PFSK-1 (cell line): ENCODE results near the gene PCNT.

Experiments
- FOXP2 ChIP-seq: optimal IDR thresholded peaks from 2 replicates; pipeline ENCODE3; 2011; ENCODE audit warnings: borderline replicate concordance, control low read depth, inconsistent platforms; ENCODE audit not compliant: insufficient read depth; ENCODE audit errors: extremely low read length, extremely low read depth
- POLR2AphosphoS5 ChIP-seq: IDR thresholded peaks from 2 replicates; pipeline ENCODE4 v1.6.1; 2012; ENCODE audit warnings: low read depth, mild to moderate bottlenecking, control low read depth, low read length, moderate library complexity
- SIN3A ChIP-seq: IDR thresholded peaks from 2 replicates; pipeline ENCODE4 v1.6.1; 2012; ENCODE audit warnings: mild to moderate bottlenecking, low read length, moderate library complexity, borderline replicate concordance; ENCODE audit not compliant: insufficient read depth
- TAF1 ChIP-seq: IDR thresholded peaks from 2 replicates; pipeline ENCODE4 v1.6.1; 2012; ENCODE audit warnings: low read length, control low read depth, borderline replicate concordance; ENCODE audit not compliant: insufficient read depth
- TF ChIP-seq, protein P1 (sequence below), 2 experiments: IDR thresholded peaks; 2 replicates each; pipeline versions ENCODE4 v1.6.1 to v1.8.0; 2011 to 2012; ENCODE audit warnings: low read depth in 2 of 2, low read length in 2 of 2, control low read depth in 1 of 2, inconsistent platforms in 1 of 2, mild to moderate bottlenecking in 1 of 2, moderate library complexity in 1 of 2; ENCODE audit not compliant: insufficient read depth in 1 of 2

The PCNT gene

DNA sequence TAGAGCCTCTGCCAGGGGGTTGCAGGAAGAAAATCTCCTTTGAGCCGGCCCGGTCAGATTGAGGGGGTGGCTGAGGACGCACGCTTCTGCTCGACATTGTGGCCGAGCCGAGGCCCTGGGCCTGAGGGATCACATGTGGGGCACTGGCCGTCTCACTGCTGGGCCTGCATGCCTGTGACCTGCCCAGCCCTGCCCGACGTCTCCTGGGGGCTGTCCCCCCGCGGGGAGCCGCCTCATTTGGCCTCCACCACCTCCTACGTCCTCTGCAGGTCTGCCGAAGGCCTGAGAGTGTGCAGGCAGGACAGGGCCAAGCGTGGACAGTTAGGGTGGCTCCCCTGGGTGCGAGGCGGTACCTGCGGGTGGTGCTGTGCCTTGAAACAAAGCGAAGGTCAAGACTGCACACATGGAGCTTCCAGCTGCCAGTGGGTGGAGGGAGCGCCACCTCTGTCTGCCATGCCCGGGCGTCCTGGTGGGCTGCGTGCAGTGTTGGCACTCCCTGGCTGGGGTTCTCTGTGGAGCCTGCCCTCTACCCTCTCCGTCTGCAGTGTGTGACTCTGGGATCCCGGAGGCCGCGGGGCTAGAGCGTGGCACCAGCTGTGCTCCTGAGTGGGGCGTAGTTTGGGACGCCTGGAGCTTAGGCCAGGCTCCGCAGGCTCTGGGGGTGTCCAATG, 51.7 kb downstream of the PCNT start:
- no peak for TF ChIP-seq SIN3A
- TF ChIP-seq, protein P1, sequence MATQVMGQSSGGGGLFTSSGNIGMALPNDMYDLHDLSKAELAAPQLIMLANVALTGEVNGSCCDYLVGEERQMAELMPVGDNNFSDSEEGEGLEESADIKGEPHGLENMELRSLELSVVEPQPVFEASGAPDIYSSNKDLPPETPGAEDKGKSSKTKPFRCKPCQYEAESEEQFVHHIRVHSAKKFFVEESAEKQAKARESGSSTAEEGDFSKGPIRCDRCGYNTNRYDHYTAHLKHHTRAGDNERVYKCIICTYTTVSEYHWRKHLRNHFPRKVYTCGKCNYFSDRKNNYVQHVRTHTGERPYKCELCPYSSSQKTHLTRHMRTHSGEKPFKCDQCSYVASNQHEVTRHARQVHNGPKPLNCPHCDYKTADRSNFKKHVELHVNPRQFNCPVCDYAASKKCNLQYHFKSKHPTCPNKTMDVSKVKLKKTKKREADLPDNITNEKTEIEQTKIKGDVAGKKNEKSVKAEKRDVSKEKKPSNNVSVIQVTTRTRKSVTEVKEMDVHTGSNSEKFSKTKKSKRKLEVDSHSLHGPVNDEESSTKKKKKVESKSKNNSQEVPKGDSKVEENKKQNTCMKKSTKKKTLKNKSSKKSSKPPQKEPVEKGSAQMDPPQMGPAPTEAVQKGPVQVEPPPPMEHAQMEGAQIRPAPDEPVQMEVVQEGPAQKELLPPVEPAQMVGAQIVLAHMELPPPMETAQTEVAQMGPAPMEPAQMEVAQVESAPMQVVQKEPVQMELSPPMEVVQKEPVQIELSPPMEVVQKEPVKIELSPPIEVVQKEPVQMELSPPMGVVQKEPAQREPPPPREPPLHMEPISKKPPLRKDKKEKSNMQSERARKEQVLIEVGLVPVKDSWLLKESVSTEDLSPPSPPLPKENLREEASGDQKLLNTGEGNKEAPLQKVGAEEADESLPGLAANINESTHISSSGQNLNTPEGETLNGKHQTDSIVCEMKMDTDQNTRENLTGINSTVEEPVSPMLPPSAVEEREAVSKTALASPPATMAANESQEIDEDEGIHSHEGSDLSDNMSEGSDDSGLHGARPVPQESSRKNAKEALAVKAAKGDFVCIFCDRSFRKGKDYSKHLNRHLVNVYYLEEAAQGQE (IDR thresholded peaks at IDR 0.05; ENCODE audit: insufficient read depth in 1 of 2, low read depth in 2 of 2, low read length in 2 of 2): no peak
- no peak for TF ChIP-seq FOXP2
- no peak for TF ChIP-seq POLR2AphosphoS5
- TF ChIP-seq TAF1: no peak

DNA sequence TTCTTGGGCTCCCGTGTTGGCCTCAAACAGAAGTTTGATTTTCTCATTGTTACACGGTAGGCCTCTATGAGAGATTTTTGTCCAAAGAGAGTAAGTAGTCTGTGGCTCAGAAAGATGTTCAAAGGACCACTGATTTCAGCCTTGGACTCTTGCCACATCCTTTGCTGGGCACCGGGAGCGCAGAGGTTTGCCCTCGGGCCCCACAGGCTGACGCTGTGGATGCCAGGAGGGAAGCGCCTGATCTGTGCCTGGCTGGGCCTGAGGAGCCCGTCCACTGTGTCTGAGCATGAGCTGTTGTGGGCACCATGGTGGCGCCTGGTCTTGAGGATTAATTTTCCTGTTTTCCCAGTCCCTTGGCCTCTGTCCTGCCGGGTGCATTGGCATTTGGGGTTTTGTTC, 52.3 kb downstream of the PCNT start:
- no peak for TF ChIP-seq POLR2AphosphoS5
- no peak for TF ChIP-seq FOXP2
- no peak for TF ChIP-seq SIN3A
- TF ChIP-seq, protein P1 (IDR thresholded peaks at IDR 0.05; ENCODE audit: insufficient read depth in 1 of 2, low read depth in 2 of 2, low read length in 2 of 2): no peak
- no peak for TF ChIP-seq TAF1

DNA sequence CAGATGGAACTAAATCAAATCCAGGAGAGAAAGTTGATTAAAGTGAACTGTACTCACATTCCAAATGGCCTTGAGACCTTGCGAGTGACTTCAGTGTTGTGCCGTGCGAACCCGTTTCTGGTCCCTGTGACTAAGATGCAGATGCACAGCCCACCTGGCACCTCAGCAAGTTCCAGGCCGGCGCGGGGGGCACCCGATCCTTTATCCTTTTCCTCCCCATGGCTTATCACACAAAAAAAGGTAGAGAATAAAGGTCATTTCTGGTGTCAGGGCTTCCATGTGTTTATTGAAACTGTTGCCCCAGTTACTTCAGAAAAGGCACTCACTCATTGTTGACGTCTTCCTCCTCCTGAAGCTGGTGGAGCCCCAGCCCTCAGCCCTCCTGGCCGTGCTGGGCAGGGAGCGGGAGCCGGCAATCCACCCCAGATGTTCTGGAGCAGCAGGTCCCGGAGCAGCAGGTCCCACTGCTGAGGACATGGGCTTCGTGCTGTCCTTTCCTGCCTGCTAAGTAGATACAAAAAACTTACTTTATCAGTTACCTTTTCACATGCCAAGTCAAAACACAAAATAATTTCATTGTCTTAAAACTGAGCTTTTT, 53.0 kb downstream of the PCNT start:
- TF ChIP-seq SIN3A (no peak), POLR2AphosphoS5 (no peak), TAF1 (no peak), FOXP2 (no peak)
- TF ChIP-seq, protein P1 (IDR thresholded peaks at IDR 0.05; ENCODE audit: insufficient read depth in 1 of 2, low read depth in 2 of 2, low read length in 2 of 2): no peak

DNA sequence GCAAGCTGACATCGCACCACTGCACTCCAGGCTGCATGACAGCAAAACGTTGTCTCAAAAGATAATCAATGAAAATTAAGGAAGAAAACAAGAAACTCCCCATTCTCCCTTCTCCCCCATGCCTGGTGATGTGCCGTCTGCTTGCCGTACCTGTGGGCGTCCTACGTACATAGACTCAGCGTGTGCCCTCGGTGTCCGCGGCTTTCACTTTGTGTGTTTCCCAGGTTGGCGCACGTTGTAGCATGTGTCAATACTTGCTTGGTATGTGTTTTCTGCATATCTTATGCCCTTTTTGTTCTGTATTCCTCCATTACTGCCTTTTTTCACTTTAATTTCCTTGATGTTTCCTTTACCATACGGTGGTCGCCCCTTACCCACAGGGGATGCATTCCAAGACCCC, 53.8 kb downstream of the PCNT start:
- TF ChIP-seq FOXP2 (no peak), SIN3A (no peak), POLR2AphosphoS5 (no peak), TAF1 (no peak)
- TF ChIP-seq, protein P1 (IDR thresholded peaks at IDR 0.05; ENCODE audit: insufficient read depth in 1 of 2, low read depth in 2 of 2, low read length in 2 of 2): no peak
